A673 (cell line): ENCODE results near the gene RALGAPA2.

Experiments used
- CTCF ChIP-seq: fragments of 300-800, 200-600 bp; sonication (generic); conservative IDR thresholded peaks from 2 replicates; pipeline ENCODE4 v1.5.1; 2017; ENCODE audit warnings: low read depth, mild to moderate bottlenecking, antibody characterized with exemption, low read length, moderate library complexity, mixed read lengths
- EZH2 ChIP-seq: fragments of 200-600 bp; sonication (generic); IDR thresholded peaks from 2 replicates; pipeline ENCODE4 v1.6.1; 2017; ENCODE audit warnings: borderline replicate concordance, low read depth, mild to moderate bottlenecking, mixed read lengths, antibody characterized with exemption, low read length; ENCODE audit not compliant: poor library complexity, severe bottlenecking

- TF ChIP-seq CTCF (no peak), EZH2 (no peak)
These were observed 208.5 kb downstream of the RALGAPA2 start for GRCh38 chr20:20503777-20504530.
